ENCODE measurements around the gene UFD1.
A peak's percentile ranks its signal among the peaks of the same experiment; 100 is the strongest.

UFD1 gene

GRCh38 chr22:19515654-19516377, 36.8 kb upstream of the UFD1 start:
- DNase-seq, result no peak

- no peak for DNase-seq
These were observed 36.0 kb upstream of the UFD1 start for GRCh38 chr22:19514831-19515565.

GRCh38 chr22:19513823-19514222, 34.8 kb upstream of the UFD1 start:
- no peak for DNase-seq

- no peak for DNase-seq
These were observed 31.9 kb upstream of the UFD1 start for GRCh38 chr22:19510919-19511341.

- DNase-seq, result no peak
These were observed 30.9 kb upstream of the UFD1 start for GRCh38 chr22:19509923-19510322.

GRCh38 chr22:19509191-19509590, 30.2 kb upstream of the UFD1 start:
- no peak for DNase-seq

GRCh38 chr22:19508024-19508776, 29.2 kb upstream of the UFD1 start:
- no peak for DNase-seq

GRCh38 chr22:19507534-19507861, 28.5 kb upstream of the UFD1 start:
- DNase-seq, result no peak

- DNase-seq, result no peak
These were observed 27.2 kb upstream of the UFD1 start for GRCh38 chr22:19506212-19506611.

- DNase-seq, result no peak
These were observed 26.7 kb upstream of the UFD1 start for GRCh38 chr22:19505735-19506126.

- no peak for DNase-seq
These were observed 26.1 kb upstream of the UFD1 start for GRCh38 chr22:19504900-19505734.

- DNase-seq, result no peak
These were observed 24.9 kb upstream of the UFD1 start for GRCh38 chr22:19503869-19504268.

- DNase-seq, result no peak
These were observed 24.4 kb upstream of the UFD1 start for GRCh38 chr22:19503367-19503766.

GRCh38 chr22:19501897-19502447, 23.0 kb upstream of the UFD1 start:
- no peak for DNase-seq

- DNase-seq, result no peak
These were observed 20.9 kb upstream of the UFD1 start for GRCh38 chr22:19499880-19500242.

GRCh38 chr22:19499236-19499879, 20.4 kb upstream of the UFD1 start:
- no peak for DNase-seq

GRCh38 chr22:19498866-19499190, 19.8 kb upstream of the UFD1 start:
- DNase-seq, result no peak

- no peak for DNase-seq
These were observed 19.3 kb upstream of the UFD1 start for GRCh38 chr22:19498154-19498865.

GRCh38 chr22:19497245-19497644, 18.3 kb upstream of the UFD1 start:
- peak; percentile 40 for DNase-seq

- no peak for DNase-seq
These were observed 17.3 kb upstream of the UFD1 start for GRCh38 chr22:19496324-19496630.

GRCh38 chr22:19495562-19496323, 16.8 kb upstream of the UFD1 start:
- peak; percentile 10 for DNase-seq

Data from fibroblast of skin of right quadriceps (primary cell).